Activated T-helper 1 cell treated with Interleukin-2 at 50 U/mL for 16 hours (primary cell): ENCODE data around the gene SLC17A7.
"Not testable (repeated sequence)": the region's sequence is repeated elsewhere in the genome, so short reads cannot be mapped to it uniquely, and the experiment has no call there.

Experiments used
- DNase-seq: peaks from one replicate; pipeline ENCODE4 v3.0.0-alpha.2; 2020; ENCODE audit warnings: low read depth

Gene SLC17A7

GRCh38 chr19:49469828-49470614 is 28.7 kb upstream of the SLC17A7 start:
- peak; percentile 63 for DNase-seq

GRCh38 chr19:49468746-49469447 is 27.6 kb upstream of the SLC17A7 start:
- peak; percentile 79 for DNase-seq

DNA sequence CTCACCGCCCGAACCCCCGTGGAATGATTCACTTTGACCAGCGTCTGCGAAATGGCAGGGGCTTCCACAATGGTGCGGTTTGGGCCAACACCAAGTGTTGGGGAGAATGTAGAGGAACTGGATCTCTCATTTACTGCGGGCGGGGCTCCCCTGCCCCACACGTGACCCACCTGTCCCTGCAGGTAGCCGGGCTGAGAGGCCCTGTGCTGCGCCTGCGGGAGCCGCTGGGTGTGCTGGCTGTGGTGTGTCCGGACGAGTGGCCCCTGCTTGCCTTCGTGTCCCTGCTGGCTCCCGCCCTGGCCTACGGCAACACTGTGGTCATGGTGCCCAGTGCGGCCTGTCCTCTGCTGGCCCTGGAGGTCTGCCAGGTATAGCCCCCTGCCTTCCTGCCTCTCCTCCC is 26.9 kb upstream of the SLC17A7 start:
- DNase-seq, result no peak

GRCh38 chr19:49465371-49465770 is 24.0 kb upstream of the SLC17A7 start:
- DNase-seq, result no peak

GRCh38 chr19:49463960-49464740 is 22.8 kb upstream of the SLC17A7 start:
- no peak for DNase-seq

- no peak for DNase-seq
These were observed 21.2 kb upstream of the SLC17A7 start for GRCh38 chr19:49462492-49462891.

GRCh38 chr19:49461656-49462055 is 20.3 kb upstream of the SLC17A7 start:
- no peak for DNase-seq

- DNase-seq, result not testable (repeated sequence)
These were observed 19.8 kb upstream of the SLC17A7 start for GRCh38 chr19:49461130-49461529.

GRCh38 chr19:49459388-49459787 is 18.1 kb upstream of the SLC17A7 start:
- no peak for DNase-seq

DNA sequence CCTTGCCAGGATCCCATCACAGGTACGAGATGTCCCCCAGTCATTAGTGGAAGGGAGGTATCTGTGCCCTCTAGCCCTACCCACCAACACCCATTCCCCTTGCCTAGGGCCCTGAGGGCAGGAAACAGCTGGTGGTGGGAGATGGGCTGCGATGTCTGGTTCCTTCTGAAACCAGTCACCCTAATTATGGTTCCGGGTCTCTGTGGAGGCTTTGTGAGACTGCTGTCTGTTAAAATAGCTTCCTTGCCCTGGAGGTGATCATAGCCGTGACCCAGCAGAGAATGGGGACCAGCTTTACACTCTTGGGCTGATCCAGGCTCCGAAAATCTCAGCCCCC is 17.2 kb upstream of the SLC17A7 start:
- DNase-seq, result no peak

- DNase-seq, result no peak
These were observed 15.0 kb upstream of the SLC17A7 start for GRCh38 chr19:49456326-49456725.

- no peak for DNase-seq
These were observed 14.4 kb upstream of the SLC17A7 start for GRCh38 chr19:49455773-49456172.

GRCh38 chr19:49453757-49454240 is 12.5 kb upstream of the SLC17A7 start:
- DNase-seq, result no peak

DNA sequence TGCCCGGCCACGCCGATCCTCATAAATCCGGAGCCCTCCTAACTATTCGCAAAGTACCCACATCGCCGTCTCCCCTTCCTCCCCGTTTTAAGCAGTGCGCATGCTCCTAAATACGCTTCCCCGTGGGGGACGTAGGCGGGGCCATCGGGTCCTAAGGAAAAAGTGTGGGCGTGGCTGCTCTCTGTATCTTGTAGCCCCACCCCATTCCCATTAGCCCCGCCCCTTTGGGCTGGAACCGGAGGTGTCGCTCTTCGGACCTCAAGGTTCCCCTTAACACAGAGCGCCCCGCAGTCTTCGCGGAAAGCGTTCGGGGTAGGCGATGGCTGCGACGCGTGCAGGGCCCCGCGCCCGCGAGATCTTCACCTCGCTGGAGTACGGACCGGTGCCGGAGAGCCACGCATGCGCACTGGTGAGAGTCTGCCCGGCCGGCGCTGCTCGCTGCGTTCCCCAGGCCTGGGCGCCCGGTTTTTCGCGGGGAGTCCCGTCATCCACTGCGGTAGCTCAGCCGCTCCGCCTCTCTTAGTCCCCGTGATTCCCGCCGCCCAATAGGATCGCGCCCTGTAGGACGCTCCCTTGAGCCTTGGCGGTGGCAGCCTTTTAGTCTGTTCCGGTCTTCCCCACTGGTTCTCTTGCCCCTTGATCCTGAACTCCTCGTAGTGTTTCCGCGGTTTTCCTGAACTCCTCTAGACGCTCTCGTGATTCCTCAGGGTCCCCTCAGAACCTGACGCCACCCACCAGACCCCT is 11.9 kb upstream of the SLC17A7 start, which contains the start of gene ALDH16A1:
Gene ALDH16A1 (plus strand): TSS at position 213 of the 744 bp plus-strand sequence. CDS start 107 bp downstream, at position 320.
- DNase-seq, result peak; percentile 96

- peak; percentile 88 for DNase-seq
These were observed 10.3 kb upstream of the SLC17A7 start, which contains the start of gene PIH1D1 for GRCh38 chr19:49451430-49452181. PIH1D1 (minus strand) TSS chr19:49451814; CDS start chr19:49451574, 240 bp downstream.

DNA sequence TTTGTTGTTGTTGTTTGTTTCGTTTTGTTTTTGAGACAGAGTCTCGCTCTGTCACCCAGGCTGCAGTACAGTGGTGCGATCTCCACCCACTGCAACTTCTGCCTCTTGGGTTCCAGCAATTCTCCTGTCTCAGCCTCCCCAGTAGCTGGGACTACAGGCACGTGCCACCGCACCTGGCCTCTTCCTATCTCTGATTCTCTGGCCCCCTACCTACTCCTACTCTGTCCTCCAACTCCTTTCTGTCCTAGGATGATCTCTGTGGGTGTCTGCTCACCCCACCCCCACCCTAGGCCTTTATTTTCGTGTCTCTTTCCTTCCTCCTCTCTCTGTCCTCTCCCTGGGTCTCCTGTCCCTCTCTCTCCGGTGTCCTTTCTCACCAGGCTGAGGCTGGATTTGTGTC is 9.1 kb upstream of the SLC17A7 start:
- DNase-seq, result no peak

GRCh38 chr19:49448432-49448786 is 7.1 kb upstream of the SLC17A7 start:
- DNase-seq, result no peak

- DNase-seq, result no peak
These were observed 6.4 kb upstream of the SLC17A7 start for GRCh38 chr19:49447485-49448431.

DNA sequence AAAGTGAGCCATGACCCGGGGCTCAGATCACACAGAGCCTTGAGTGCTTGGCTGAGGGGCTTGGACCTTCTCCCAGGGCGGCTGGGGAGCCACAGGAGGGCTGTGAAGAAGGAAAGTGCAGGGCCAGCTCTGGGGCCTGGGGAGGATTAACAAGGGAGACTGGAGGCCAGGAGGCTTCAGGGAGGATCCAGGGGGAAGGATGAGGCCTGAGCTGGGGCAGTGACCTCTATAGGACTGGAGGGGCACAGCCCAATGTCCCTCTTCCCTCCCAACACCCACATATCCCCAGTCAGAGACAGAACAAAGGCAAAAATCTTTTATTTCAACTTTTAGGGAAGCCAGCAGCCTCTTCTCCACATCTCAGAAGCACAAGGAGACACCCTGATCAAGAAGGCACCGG is 4.7 kb upstream of the SLC17A7 start:
- no peak for DNase-seq
